GM12864 (cell line): ENCODE results near the gene IQCK.

Source experiments
- DNase-seq: peaks from one replicate; pipeline ENCODE4 v3.0.0-alpha.2; 2011; ENCODE audit warnings: low read depth
- H3K4me3 ChIP-seq: 2 replicates; pipeline ENCODE4 v1.5.1; 2011; ENCODE audit warnings: mild to moderate bottlenecking, low read depth, low read length, control low read depth
- CTCF ChIP-seq: IDR thresholded peaks from 2 replicates; pipeline ENCODE4 v1.5.1; 2011; ENCODE audit warnings: low read depth, mild to moderate bottlenecking, moderate library complexity, low read length, control low read depth, inconsistent platforms; ENCODE audit errors: missing control alignments

Gene IQCK

GRCh38 chr16:19894586-19894985 is 176.5 kb downstream of the IQCK start:
- no peak overlapping the region for H3K4me3 ChIP-seq
- no peak for DNase-seq
- no peak for TF ChIP-seq CTCF

GRCh38 chr16:19896951-19897350 is 178.9 kb downstream of the IQCK start:
- DNase-seq, result no peak
- no peak overlapping the region for H3K4me3 ChIP-seq
- no peak for TF ChIP-seq CTCF

GRCh38 chr16:19898166-19898565 is 180.1 kb downstream of the IQCK start:
- TF ChIP-seq CTCF, result no peak
- DNase-seq, result no peak
- no peak overlapping the region for H3K4me3 ChIP-seq

- no peak overlapping the region for H3K4me3 ChIP-seq
- DNase-seq, result peak; percentile 15
- peak; percentile 88 for TF ChIP-seq CTCF
Measured at GRCh38 chr16:19898924-19899604, 181.0 kb downstream of the IQCK start.

GRCh38 chr16:19899605-19899955 is 181.5 kb downstream of the IQCK start:
- TF ChIP-seq CTCF, result no peak
- no peak for DNase-seq
- no peak overlapping the region for H3K4me3 ChIP-seq

- no peak for TF ChIP-seq CTCF
- no peak for DNase-seq
- H3K4me3 ChIP-seq, result no peak overlapping the region
Measured at GRCh38 chr16:19901164-19901563, 183.1 kb downstream of the IQCK start.
